Left forelimb (tissue), 1 donor: ENCODE results near the gene PTPN2.

Experiments used
- DNase-seq: peaks from one replicate; pipeline ENCODE4 v3.0.0-alpha.2; 2018; ENCODE audit warnings: low spot score

Gene PTPN2

GRCh38 chr18:12745095-12745795 is 138.8 kb downstream of the PTPN2 start:
- DNase-seq: no peak

- no peak for DNase-seq
These were observed 139.9 kb downstream of the PTPN2 start for GRCh38 chr18:12744103-12744502.

GRCh38 chr18:12742453-12742852 is 141.6 kb downstream of the PTPN2 start:
- no peak for DNase-seq
